ENCODE results near the gene NUP107.

DNA sequence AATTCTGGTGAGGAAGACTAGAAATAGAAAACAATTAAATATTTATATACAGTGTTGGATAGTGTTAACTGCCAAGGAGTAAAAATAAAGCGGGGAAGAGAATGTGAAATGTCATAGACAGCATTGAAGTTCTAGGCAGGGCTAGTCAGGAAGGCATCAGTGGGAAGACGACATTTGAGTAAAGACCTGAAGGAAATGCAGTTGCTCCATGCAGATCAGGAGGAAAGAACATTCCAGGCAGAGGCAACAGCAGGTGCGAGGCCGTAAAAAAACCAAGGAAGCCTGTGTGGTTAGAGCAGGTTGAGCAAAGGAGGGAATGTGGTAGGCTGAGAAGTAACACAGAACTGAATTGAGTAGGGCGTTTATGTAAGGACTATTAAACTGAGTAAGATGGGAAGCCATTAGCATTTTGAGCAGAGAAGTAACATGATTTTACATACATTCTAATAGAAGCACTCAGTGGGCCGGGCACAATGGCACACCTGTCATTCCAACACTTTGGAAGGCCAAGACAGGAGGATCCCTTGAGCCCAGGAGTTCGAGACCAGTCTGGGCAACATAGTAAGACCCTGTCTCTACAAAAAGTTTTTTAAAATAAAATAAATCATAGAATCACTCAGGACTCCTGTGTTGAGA is 74.1 kb downstream of the NUP107 start:
- no peak for TF ChIP-seq CHD2 (IDR thresholded peaks at IDR 0.05; ENCODE audit: low read length, partially characterized antibody)
- TF ChIP-seq, protein P1, sequence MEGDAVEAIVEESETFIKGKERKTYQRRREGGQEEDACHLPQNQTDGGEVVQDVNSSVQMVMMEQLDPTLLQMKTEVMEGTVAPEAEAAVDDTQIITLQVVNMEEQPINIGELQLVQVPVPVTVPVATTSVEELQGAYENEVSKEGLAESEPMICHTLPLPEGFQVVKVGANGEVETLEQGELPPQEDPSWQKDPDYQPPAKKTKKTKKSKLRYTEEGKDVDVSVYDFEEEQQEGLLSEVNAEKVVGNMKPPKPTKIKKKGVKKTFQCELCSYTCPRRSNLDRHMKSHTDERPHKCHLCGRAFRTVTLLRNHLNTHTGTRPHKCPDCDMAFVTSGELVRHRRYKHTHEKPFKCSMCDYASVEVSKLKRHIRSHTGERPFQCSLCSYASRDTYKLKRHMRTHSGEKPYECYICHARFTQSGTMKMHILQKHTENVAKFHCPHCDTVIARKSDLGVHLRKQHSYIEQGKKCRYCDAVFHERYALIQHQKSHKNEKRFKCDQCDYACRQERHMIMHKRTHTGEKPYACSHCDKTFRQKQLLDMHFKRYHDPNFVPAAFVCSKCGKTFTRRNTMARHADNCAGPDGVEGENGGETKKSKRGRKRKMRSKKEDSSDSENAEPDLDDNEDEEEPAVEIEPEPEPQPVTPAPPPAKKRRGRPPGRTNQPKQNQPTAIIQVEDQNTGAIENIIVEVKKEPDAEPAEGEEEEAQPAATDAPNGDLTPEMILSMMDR (IDR thresholded peaks at IDR 0.05), result no peak
- no peak for TF ChIP-seq NR3C1 (IDR thresholded peaks at IDR 0.05)
- no peak for TF ChIP-seq POLR2A (IDR thresholded peaks at IDR 0.05; ENCODE audit: low read length)
- no peak for TF ChIP-seq POLR2AphosphoS2 (conservative IDR thresholded peaks at IDR 0.05; ENCODE audit: low read length)
- TF ChIP-seq, protein P2, sequence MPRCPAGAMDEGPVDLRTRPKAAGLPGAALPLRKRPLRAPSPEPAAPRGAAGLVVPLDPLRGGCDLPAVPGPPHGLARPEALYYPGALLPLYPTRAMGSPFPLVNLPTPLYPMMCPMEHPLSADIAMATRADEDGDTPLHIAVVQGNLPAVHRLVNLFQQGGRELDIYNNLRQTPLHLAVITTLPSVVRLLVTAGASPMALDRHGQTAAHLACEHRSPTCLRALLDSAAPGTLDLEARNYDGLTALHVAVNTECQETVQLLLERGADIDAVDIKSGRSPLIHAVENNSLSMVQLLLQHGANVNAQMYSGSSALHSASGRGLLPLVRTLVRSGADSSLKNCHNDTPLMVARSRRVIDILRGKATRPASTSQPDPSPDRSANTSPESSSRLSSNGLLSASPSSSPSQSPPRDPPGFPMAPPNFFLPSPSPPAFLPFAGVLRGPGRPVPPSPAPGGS (IDR thresholded peaks at IDR 0.05), result no peak
- no peak for TF ChIP-seq KDM5A (IDR thresholded peaks at IDR 0.05)
- TF ChIP-seq BHLHE40 (IDR thresholded peaks at IDR 0.05; ENCODE audit: low read depth, low read length), result no peak
- no peak for TF ChIP-seq JUN (IDR thresholded peaks at IDR 0.05)
- TF ChIP-seq RFX5 (IDR thresholded peaks at IDR 0.05), result no peak
- no peak for TF ChIP-seq CEBPB (IDR thresholded peaks at IDR 0.05)
